PC-3 (cell line): Measurements from ENCODE around the gene SNF8. TPM values are rescaled to one million over a fixed set of nuclear protein-coding genes. Genes with fewer than 3 reads are reported as not detected.

ENCODE experiments used
- ATAC-seq: fragments of 200-7000 bp; cut with Tn5 transposase; 2 replicates; pipeline ENCODE4 v1.9.1; 2020; ENCODE audit warnings: mild to moderate bottlenecking, moderate library complexity
- BruUV-seq: library from RNA; stranded (reverse); fragments of 400-500 nt; replicated peaks from 2 replicates; lab custom pipeline; 2021; lab: Mats Ljungman, UMichigan
- CTCF ChIA-PET: fragments of 300-600 bp; sonication (Branson Sonifier 250); formaldehyde crosslinking; loops from one replicate; lab custom pipeline; 2022; ENCODE audit warnings: antibody characterized with exemption; lab: Charles Lee
- POLR2A ChIA-PET: fragments of 300-600 bp; sonication (Branson Sonifier 250); formaldehyde crosslinking; loops from one replicate; lab custom pipeline; 2022; ENCODE audit warnings: antibody characterized with exemption; ENCODE audit not compliant: unreplicated experiment; lab: Charles Lee
- DNase-seq: peaks from one replicate; pipeline ENCODE4 v3.0.0-alpha.2; 2015
- H2AFZ ChIP-seq: fragments of 300-600 bp; sonication (generic); 2 replicates; pipeline ENCODE4 v1.6.0; 2016; ENCODE audit warnings: antibody characterized with exemption, low read length
- H3F3A ChIP-seq: fragments of 300-600 bp; sonication (generic); one replicate; pipeline ENCODE4 v1.6.0; 2017; ENCODE audit warnings: antibody characterized with exemption, low read length, control low read depth, mild to moderate bottlenecking; ENCODE audit not compliant: unreplicated experiment
- H3K27ac ChIP-seq: fragments of 300-600 bp; sonication (generic); 2 replicates; pipeline ENCODE4 v1.5.1; 2016; ENCODE audit warnings: mild to moderate bottlenecking, low read length
- H3K27me3 ChIP-seq: fragments of 300-600 bp; sonication (generic); 2 replicates; pipeline ENCODE4 v1.6.1; 2016; ENCODE audit warnings: low read length, mixed read lengths
- H3K36me3 ChIP-seq: fragments of 300-600 bp; sonication (generic); 2 replicates; pipeline ENCODE4 v1.6.1; 2016; ENCODE audit warnings: low read depth, mixed run types, low read length, mixed read lengths
- H3K4me1 ChIP-seq: fragments of 300-600 bp; sonication (generic); 2 replicates; pipeline ENCODE4 v1.5.1; 2016; ENCODE audit warnings: low read length; ENCODE audit not compliant: insufficient read depth
- H3K4me2 ChIP-seq: fragments of 300-600 bp; sonication (generic); 2 replicates; pipeline ENCODE4 v1.6.0; 2016; ENCODE audit warnings: low read length
- H3K4me3 ChIP-seq: fragments of 300-600 bp; sonication (generic); 2 replicates; pipeline ENCODE4 v1.5.1; 2016; ENCODE audit warnings: mild to moderate bottlenecking, low read length, mixed read lengths
- H3K79me2 ChIP-seq: fragments of 300-600 bp; sonication (generic); 2 replicates; pipeline ENCODE4 v1.6.1; 2017; ENCODE audit warnings: low read length, mixed read lengths
- H3K9ac ChIP-seq: fragments of 300-600 bp; sonication (generic); 2 replicates; pipeline ENCODE4 v1.6.0; 2016; ENCODE audit warnings: mild to moderate bottlenecking, low read length
- H3K9me2 ChIP-seq: fragments of 300-600 bp; sonication (generic); replicated peaks from 2 replicates; pipeline ENCODE4 v1.6.1; 2016; ENCODE audit warnings: mixed run types, low read length, mixed read lengths
- H3K9me3 ChIP-seq: fragments of 300-600 bp; sonication (generic); 2 replicates; pipeline ENCODE4 v1.6.1; 2016; ENCODE audit warnings: low read length, mixed read lengths
- H4K20me1 ChIP-seq: fragments of 300-600 bp; sonication (generic); 2 replicates; pipeline ENCODE4 v1.6.1; 2016; ENCODE audit warnings: low read length, mixed read lengths
- EZH2 ChIP-seq: fragments of 300-600 bp; sonication (generic); IDR thresholded peaks from one replicate; pipeline ENCODE4 v1.6.1; 2017; ENCODE audit warnings: antibody characterized with exemption, mild to moderate bottlenecking, low read length; ENCODE audit not compliant: unreplicated experiment
- EZH2phosphoT487 ChIP-seq: fragments of 300-600 bp; sonication (generic); IDR thresholded peaks from 2 replicates; pipeline ENCODE4 v1.6.1; 2018; ENCODE audit warnings: mild to moderate bottlenecking, antibody characterized with exemption, low read length, borderline replicate concordance
- intact Hi-C: fragments of 100-400 bp; cut with micrococcal nuclease; formaldehyde crosslinking; loops from 2 replicates; pipeline ENCODE4 v1.9.0; 2023
- total RNA-seq: library from RNA; depleted of rRNA; stranded (reverse); fragments of >200 nt; gene quantifications from 2 replicates; pipeline ENCODE4 v1.2.3, GENCODE V29; 2014
- TF ChIP-seq, protein P1 (sequence below): fragments of 300-600 bp; sonication (generic); conservative IDR thresholded peaks from 2 replicates; pipeline ENCODE4 v1.5.1; 2017; ENCODE audit warnings: antibody characterized with exemption, low read depth, mild to moderate bottlenecking, low read length

SNF8 gene
- total RNA-seq, 1 experiment from 2014 or later, result 278 TPM

DNA sequence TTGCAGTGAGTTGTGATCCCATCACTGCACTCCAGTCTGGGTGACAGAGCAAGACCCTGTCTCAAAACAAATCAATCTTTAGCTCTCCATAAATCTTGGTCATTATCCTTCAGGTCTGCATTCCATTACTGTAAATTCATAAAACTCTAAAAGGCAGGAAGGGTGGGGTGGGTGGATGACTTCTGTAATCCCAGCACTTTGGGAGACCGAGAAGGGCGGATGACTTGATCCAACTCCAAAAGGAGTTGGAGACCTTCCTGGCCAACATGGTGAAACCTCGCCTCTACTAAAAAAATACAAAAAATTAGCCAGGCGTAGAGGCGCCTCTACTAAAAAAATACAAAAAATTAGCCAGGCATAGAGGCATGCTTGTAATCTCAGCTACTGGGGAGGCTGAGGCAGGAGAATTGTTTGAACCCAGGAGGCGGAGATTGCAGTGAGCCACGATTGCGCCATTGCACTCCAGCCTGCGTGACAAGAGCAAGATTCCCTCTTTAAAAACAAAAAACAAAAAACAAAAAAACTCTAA lies 38.6 kb downstream of the SNF8 start:
- Histone ChIP-seq H4K20me1 (peaks cover 20% of the 10 kb centered on the region), H3K4me2 (no peak overlapping the region), H3F3A (no peaks in the 10 kb centered on the region), H2AFZ (no peak overlapping the region), H3K79me2 (peaks cover 33% of the 10 kb centered on the region), H3K9ac (no peak overlapping the region), H3K27ac (no peak overlapping the region), H3K36me3 (peaks cover 8% of the 10 kb centered on the region), H3K9me3 (no peaks in the 10 kb centered on the region), H3K27me3 (no peaks in the 10 kb centered on the region), H3K4me3 (no peak overlapping the region), H3K9me2 (no peaks in the 10 kb centered on the region), H3K4me1 (peaks cover 27% of the 10 kb centered on the region)
- DNase-seq (no peak), ATAC-seq (no peak)
- ChIA-PET POLR2A (interaction anchor here (0.7 kb wide), 1 partner anchor 22 kb away, joined by 7 read pairs; no protein-coding TSS in a partner anchor), CTCF (no interaction called here)
- intact Hi-C loops, result no loop called here
- TF ChIP-seq EZH2, result no peak
- no peak for TF ChIP-seq EZH2phosphoT487
- TF ChIP-seq, protein P1, sequence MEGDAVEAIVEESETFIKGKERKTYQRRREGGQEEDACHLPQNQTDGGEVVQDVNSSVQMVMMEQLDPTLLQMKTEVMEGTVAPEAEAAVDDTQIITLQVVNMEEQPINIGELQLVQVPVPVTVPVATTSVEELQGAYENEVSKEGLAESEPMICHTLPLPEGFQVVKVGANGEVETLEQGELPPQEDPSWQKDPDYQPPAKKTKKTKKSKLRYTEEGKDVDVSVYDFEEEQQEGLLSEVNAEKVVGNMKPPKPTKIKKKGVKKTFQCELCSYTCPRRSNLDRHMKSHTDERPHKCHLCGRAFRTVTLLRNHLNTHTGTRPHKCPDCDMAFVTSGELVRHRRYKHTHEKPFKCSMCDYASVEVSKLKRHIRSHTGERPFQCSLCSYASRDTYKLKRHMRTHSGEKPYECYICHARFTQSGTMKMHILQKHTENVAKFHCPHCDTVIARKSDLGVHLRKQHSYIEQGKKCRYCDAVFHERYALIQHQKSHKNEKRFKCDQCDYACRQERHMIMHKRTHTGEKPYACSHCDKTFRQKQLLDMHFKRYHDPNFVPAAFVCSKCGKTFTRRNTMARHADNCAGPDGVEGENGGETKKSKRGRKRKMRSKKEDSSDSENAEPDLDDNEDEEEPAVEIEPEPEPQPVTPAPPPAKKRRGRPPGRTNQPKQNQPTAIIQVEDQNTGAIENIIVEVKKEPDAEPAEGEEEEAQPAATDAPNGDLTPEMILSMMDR, result no peak
- no TSS peak for BruUV-seq

DNA sequence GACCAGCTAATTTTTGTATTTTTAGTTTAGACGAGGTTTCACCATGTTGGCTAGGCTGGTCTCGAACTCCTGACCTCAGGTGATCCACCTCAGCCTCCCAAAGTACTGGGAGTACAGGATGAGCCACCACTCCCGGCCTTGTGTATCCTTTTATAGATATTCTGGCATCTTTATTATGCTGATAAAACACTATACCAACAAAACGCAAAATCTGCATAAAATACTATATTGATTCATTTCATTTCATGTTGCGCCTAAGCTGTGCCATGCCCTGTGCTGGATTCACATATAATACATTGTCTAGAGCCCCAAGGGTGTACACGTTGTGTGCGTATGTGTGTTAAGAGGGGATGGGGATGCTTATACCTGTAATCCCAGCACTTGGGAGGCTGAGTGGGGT lies 40.2 kb downstream of the SNF8 start:
- CTCF ChIA-PET, result no interaction called here
- POLR2A ChIA-PET, result no interaction called here
- H3K9ac ChIP-seq, result no peak overlapping the region
- H3K4me1 ChIP-seq, result peaks cover 11% of the 10 kb centered on the region
- H3K9me3 ChIP-seq, result no peaks in the 10 kb centered on the region
- no peak overlapping the region for H3K4me2 ChIP-seq
- DNase-seq (no peak), ATAC-seq (no peak)
- no peaks in the 10 kb centered on the region for H3K27me3 ChIP-seq
- no peak overlapping the region for H3K27ac ChIP-seq
- no peaks in the 10 kb centered on the region for H3K9me2 ChIP-seq
- no TSS peak for BruUV-seq
- peaks cover 17% of the 10 kb centered on the region for H3K79me2 ChIP-seq
- no peak for TF ChIP-seq EZH2
- TF ChIP-seq EZH2phosphoT487, result no peak
- TF ChIP-seq, protein P1, result no peak
- intact Hi-C loops, result no loop called here
- peaks cover 4% of the 10 kb centered on the region for H4K20me1 ChIP-seq
- no peak overlapping the region for H2AFZ ChIP-seq
- no peaks in the 10 kb centered on the region for H3F3A ChIP-seq
- no peaks in the 10 kb centered on the region for H3K36me3 ChIP-seq
- no peak overlapping the region for H3K4me3 ChIP-seq

DNA sequence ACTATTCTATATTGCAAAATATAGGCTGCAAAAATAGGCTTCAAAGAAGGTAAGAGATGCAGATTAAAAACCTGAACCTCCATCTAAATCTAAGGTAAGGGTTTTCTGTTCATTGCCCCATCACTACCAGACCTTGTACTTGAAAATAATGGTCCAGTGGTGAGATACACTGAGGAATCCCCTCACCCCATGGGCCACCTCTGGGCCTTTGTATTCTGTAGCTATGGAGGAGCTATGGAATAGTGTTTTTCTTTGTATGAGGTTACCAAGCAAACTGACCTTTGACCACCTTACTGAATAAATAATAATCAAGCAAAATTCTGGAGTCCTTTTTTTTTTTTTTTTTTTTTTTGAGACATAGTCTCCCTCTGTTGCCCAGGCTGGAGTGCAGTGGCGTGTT lies 41.2 kb downstream of the SNF8 start:
- no peaks in the 10 kb centered on the region for H3K36me3 ChIP-seq
- H3K4me1 ChIP-seq, result peaks cover 7% of the 10 kb centered on the region
- ATAC-seq (no peak), DNase-seq (no peak)
- BruUV-seq, result no TSS peak
- H3K4me2 ChIP-seq, result no peak overlapping the region
- no peak overlapping the region for H3K4me3 ChIP-seq
- H3K9ac ChIP-seq, result no peak overlapping the region
- TF ChIP-seq EZH2, result no peak
- TF ChIP-seq EZH2phosphoT487, result no peak
- TF ChIP-seq, protein P1, result no peak
- intact Hi-C loops, result no loop called here
- H3K79me2 ChIP-seq, result peaks cover 8% of the 10 kb centered on the region
- no peak overlapping the region for H3K27ac ChIP-seq
- no peaks in the 10 kb centered on the region for H4K20me1 ChIP-seq
- no peaks in the 10 kb centered on the region for H3K9me2 ChIP-seq
- POLR2A ChIA-PET, result interaction anchor here (0.6 kb wide), 1 partner anchor 12 kb away, joined by 18 read pairs; no protein-coding TSS in a partner anchor
- H3K9me3 ChIP-seq, result no peaks in the 10 kb centered on the region
- no peaks in the 10 kb centered on the region for H3F3A ChIP-seq
- H2AFZ ChIP-seq, result no peak overlapping the region
- CTCF ChIA-PET, result no interaction called here
- H3K27me3 ChIP-seq, result no peaks in the 10 kb centered on the region
